ENCODE measurements around the gene SNAP91. TPM values are rescaled to one million over a fixed set of nuclear protein-coding genes. Genes with fewer than 3 reads are reported as not detected.
"Not testable (repeated sequence)": the region's sequence is repeated elsewhere in the genome, so short reads cannot be mapped to it uniquely, and the experiment has no call there.

SNAP91 gene
- total and polyA plus RNA-seq, 2 donors (not counting 3 experiments of a cell fraction or from before 2014, with no cell fraction given): 1.3 to 1.5 TPM

DNA sequence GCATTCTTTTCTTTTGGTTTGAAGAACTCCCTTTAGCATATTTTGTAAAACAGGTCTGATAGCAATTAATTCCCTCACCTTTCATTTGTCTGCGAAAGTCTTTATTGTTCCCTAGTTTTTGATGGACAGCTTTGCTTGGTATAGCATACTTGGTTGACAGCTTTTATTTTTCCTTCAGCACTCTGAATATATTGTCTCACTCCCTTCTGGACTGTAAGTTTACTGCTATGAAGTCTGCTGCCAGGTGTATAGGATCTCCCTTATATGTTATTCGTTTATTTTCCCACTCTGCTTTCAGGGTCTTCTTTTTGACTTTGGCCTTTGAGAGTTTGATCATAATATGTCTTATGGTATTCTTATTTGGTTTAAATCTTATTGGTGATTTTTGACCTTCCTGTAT lies 47.7 kb upstream of the SNAP91 start:
- ChIA-PET CTCF (interaction anchor here (1.8 kb wide), 1 partner anchor 142 kb away, joined by 5 read pairs; no protein-coding TSS in a partner anchor), POLR2A (no interaction called here)
- Histone ChIP-seq H4K20me1 (replicated peaks; ENCODE audit: control insufficient read depth, extremely low read depth, insufficient read depth, low read length) (no peaks in the 10 kb centered on the region), H3K4me2 (ENCODE audit: insufficient read depth, low read length) (no peak overlapping the region), H3K9me1 (replicated peaks; ENCODE audit: control insufficient read depth, extremely low read depth, insufficient read depth, low read length) (no peaks in the 10 kb centered on the region), H3K79me2 (ENCODE audit: control insufficient read depth, insufficient read depth, low read length) (no peaks in the 10 kb centered on the region), H3K4me3 (replicated peaks in 1 of 3; ENCODE audit: insufficient read depth in 1 of 3, low read depth in 1 of 3, low read length in 3 of 3) (no peak overlapping the region), H3K27ac (ENCODE audit: insufficient read depth, low read depth, low read length) (no peak overlapping the region), H2AFZ (ENCODE audit: low read depth, low read length) (no peak overlapping the region), H3K27me3 (ENCODE audit: control insufficient read depth in 2 of 2, insufficient read depth in 2 of 2, low read length in 2 of 2) (no peaks in the 10 kb centered on the region), H3K9me3 (replicated peaks; ENCODE audit: control insufficient read depth, insufficient read depth, low read length) (no peaks in the 10 kb centered on the region), H3K9ac (replicated peaks; ENCODE audit: extremely low read depth, insufficient read depth, low read length) (no peak overlapping the region), H3K4me1 (ENCODE audit: control insufficient read depth, extremely low read depth, insufficient read depth, low read length) (no peaks in the 10 kb centered on the region), H3K36me3 (ENCODE audit: control insufficient read depth in 2 of 2, extremely low read depth in 1 of 2, insufficient read depth in 2 of 2, low read length in 2 of 2) (no peaks in the 10 kb centered on the region)
- DNase-seq (ENCODE audit: low read depth, low spot score) (no peak), FAIRE-seq (no peak)
- dilution Hi-C loops (cut with MboI; ENCODE audit: extremely low pct_ligation_motif_present, low sequenced_read_pairs) (no loop called here), intact Hi-C loops (cut with micrococcal nuclease) (no loop called here)
- TF ChIP-seq, protein P1, sequence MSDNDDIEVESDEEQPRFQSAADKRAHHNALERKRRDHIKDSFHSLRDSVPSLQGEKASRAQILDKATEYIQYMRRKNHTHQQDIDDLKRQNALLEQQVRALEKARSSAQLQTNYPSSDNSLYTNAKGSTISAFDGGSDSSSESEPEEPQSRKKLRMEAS (IDR thresholded peaks at IDR 0.05; ENCODE audit: insufficient read depth, insufficient read length): no peak
- TF ChIP-seq, protein P2, sequence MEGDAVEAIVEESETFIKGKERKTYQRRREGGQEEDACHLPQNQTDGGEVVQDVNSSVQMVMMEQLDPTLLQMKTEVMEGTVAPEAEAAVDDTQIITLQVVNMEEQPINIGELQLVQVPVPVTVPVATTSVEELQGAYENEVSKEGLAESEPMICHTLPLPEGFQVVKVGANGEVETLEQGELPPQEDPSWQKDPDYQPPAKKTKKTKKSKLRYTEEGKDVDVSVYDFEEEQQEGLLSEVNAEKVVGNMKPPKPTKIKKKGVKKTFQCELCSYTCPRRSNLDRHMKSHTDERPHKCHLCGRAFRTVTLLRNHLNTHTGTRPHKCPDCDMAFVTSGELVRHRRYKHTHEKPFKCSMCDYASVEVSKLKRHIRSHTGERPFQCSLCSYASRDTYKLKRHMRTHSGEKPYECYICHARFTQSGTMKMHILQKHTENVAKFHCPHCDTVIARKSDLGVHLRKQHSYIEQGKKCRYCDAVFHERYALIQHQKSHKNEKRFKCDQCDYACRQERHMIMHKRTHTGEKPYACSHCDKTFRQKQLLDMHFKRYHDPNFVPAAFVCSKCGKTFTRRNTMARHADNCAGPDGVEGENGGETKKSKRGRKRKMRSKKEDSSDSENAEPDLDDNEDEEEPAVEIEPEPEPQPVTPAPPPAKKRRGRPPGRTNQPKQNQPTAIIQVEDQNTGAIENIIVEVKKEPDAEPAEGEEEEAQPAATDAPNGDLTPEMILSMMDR (IDR thresholded peaks at IDR 0.05; ENCODE audit: extremely low read depth in 1 of 2, insufficient read depth in 1 of 2, low read depth in 1 of 2, low read length in 2 of 2): no peak
- TF ChIP-seq JUN (IDR thresholded peaks at IDR 0.05; ENCODE audit: borderline replicate concordance, insufficient read depth, insufficient read length, low read depth) (no peak), GATA2 (IDR thresholded peaks at IDR 0.05; ENCODE audit: insufficient read depth, insufficient read length, low read depth, low read length) (no peak), EZH2 (IDR thresholded peaks at IDR 0.05; ENCODE audit: borderline replicate concordance, low read depth, low read length, severe bottlenecking) (no peak), FOS (IDR thresholded peaks at IDR 0.05; ENCODE audit: borderline replicate concordance, insufficient read depth, low read length) (no peak), MYC (IDR thresholded peaks at IDR 0.05; ENCODE audit: low read depth, low read length) (no peak), POLR2AphosphoS5 (IDR thresholded peaks at IDR 0.05; ENCODE audit: insufficient read depth, low read depth, low read length) (no peak), POLR2A (IDR thresholded peaks at IDR 0.05; ENCODE audit: low read depth, low read length) (no peak)
- BruUV-seq (replicated peaks): no TSS peak

DNA sequence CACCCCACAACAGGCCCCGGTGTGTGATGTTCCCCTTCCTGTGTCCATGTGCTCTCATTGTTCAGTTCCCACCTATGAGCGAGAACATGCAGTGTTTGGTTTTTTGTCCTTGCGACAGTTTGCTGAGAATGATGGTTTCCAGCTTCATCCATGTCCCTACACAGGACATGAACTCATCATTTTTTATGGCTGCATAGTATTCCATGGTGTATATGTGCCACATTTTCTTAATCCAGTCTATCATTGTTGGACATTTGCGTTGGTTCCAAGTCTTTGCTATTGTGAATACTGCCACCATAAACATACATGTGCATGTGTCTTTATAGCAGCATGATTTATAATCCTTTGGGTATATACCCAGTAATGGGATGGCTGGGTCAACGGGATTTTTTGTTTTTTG lies 43.5 kb upstream of the SNAP91 start:
- BruUV-seq (replicated peaks); H3K4me1 ChIP-seq (ENCODE audit: control insufficient read depth, extremely low read depth, insufficient read depth, low read length); POLR2A ChIA-PET; dilution Hi-C loops (cut with MboI; ENCODE audit: extremely low pct_ligation_motif_present, low sequenced_read_pairs); H3K27me3 ChIP-seq (ENCODE audit: control insufficient read depth in 2 of 2, insufficient read depth in 2 of 2, low read length in 2 of 2); DNase-seq (ENCODE audit: low read depth, low spot score); H3K36me3 ChIP-seq (ENCODE audit: control insufficient read depth in 2 of 2, extremely low read depth in 1 of 2, insufficient read depth in 2 of 2, low read length in 2 of 2); H3K9ac ChIP-seq (replicated peaks; ENCODE audit: extremely low read depth, insufficient read depth, low read length); H3K9me3 ChIP-seq (replicated peaks; ENCODE audit: control insufficient read depth, insufficient read depth, low read length); H2AFZ ChIP-seq (ENCODE audit: low read depth, low read length); intact Hi-C loops (cut with micrococcal nuclease); H3K79me2 ChIP-seq (ENCODE audit: control insufficient read depth, insufficient read depth, low read length); H3K4me2 ChIP-seq (ENCODE audit: insufficient read depth, low read length); FAIRE-seq; H4K20me1 ChIP-seq (replicated peaks; ENCODE audit: control insufficient read depth, extremely low read depth, insufficient read depth, low read length); H3K9me1 ChIP-seq (replicated peaks; ENCODE audit: control insufficient read depth, extremely low read depth, insufficient read depth, low read length); CTCF ChIA-PET; H3K27ac ChIP-seq (ENCODE audit: insufficient read depth, low read depth, low read length); H3K4me3 ChIP-seq (replicated peaks in 1 of 3; ENCODE audit: insufficient read depth in 1 of 3, low read depth in 1 of 3, low read length in 3 of 3): not testable (repeated sequence)
